OCI-LY3 (cell line): ENCODE measurements around the gene LRRC19.

Experiments
- CTCF ChIP-seq: fragments of 200-600, 300-600 bp; sonication (generic); IDR thresholded peaks from 2 replicates; pipeline ENCODE4 v1.5.1; 2014; ENCODE audit warnings: antibody characterized with exemption, low read length, low read depth
- EZH2phosphoT487 ChIP-seq: fragments of 200-600 bp; shearing (Covaris generic); IDR thresholded peaks from 2 replicates; pipeline ENCODE4 v1.6.1; 2018; ENCODE audit warnings: antibody characterized with exemption, mixed run types, low read depth

DNA sequence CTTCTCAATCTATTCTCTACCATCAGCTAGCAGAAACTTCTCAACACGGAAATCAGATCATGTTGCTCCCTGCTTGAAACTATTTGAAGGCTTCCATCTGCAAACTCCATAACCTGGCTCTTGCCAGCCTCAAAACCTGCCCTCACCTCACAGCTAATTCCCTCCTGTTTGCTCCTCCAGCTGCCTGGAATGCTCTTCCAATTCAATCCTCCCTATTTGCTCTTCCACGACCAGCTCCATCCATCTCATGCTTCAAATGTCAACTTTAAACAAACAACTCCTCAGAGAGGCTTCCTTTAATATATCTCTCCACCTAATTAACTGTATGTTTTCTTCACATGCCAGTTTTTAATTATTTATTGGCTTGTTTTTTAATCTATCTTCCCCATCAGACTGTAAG lies 59.9 kb downstream of the LRRC19 start:
- TF ChIP-seq CTCF (no peak), EZH2phosphoT487 (no peak)
